Right renal cortex interstitium (tissue), 3 donors: Measurements from ENCODE around the gene RNASE8. TPM values are rescaled to one million over a fixed set of nuclear protein-coding genes. Genes with fewer than 3 reads are reported as not detected.
A peak's percentile ranks its signal among the peaks of the same experiment; 100 is the strongest.

Source experiments
- DNase-seq, 3 donors: peaks; one replicate each; pipeline ENCODE4 v3.0.0-alpha.2; 2013; ENCODE audit warnings: low read depth in 3 of 3, low spot score in 2 of 3
- polyA plus RNA-seq, 3 donors: library from polyadenylated mRNA; unstranded; fragments of 120-200 nt; gene quantifications; one replicate each; pipeline ENCODE4 v1.2.1, GENCODE V29; 2013; ENCODE audit not compliant: insufficient read length in 3 of 3

RNASE8 gene
- polyA plus RNA-seq, 3 donors, result not detected

- DNase-seq, result peak in 2 of 3 donors; percentile 83 to 85
Observed at GRCh38 chr14:21071225-21072030, 13.8 kb downstream of the RNASE8 start.

DNA sequence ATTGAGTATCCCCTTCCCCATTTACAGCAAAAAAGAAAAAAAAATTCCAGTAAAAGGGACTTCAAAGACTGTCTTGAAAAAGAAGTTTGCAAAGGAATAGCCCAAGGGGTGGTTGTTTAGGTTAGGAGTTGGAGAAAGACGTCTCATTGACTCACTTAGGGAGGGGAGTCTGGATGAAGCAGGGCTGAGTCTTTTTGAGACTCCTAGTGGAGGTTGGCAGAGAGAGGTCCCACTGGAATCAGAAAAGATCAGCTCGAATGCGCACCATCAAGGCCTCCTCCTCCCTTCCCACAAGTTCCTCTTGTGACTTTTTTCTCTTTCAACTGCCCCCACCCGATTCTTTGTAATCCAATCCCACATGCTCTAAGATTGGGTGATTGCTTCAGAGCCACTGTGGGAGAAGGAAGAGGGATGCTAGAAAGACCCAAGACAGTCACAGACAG, 14.4 kb downstream of the RNASE8 start:
- DNase-seq, result no peak

DNA sequence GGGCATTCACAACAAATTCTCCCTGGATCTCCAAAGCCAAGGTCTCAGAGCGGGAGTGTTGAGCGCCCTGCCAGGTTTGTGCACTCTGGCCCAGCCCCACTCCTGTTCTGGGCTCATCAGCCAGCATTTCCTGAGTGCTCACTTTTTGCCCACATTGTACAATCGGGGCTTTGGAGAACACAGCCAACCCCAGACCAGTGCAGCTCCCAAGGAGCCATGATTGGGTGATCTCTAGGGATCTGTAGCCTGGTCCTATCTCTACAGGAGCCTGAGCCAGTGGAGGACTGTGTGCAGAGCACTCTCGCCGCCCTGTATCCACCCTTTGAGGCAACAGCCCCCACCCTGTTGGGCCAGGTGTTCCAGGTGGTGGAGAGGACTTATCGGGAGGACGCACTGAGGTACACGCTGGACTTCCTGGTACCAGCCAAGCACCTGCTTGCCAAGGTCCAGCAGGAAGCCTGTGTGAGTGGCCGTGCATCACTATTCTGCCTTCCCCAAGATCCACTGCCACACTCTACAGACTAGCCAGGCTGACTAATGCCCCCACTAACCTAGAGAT, 15.2 kb downstream of the RNASE8 start:
- no peak for DNase-seq

GRCh38 chr14:21073921-21074320, 16.3 kb downstream of the RNASE8 start:
- DNase-seq, result no peak

DNA sequence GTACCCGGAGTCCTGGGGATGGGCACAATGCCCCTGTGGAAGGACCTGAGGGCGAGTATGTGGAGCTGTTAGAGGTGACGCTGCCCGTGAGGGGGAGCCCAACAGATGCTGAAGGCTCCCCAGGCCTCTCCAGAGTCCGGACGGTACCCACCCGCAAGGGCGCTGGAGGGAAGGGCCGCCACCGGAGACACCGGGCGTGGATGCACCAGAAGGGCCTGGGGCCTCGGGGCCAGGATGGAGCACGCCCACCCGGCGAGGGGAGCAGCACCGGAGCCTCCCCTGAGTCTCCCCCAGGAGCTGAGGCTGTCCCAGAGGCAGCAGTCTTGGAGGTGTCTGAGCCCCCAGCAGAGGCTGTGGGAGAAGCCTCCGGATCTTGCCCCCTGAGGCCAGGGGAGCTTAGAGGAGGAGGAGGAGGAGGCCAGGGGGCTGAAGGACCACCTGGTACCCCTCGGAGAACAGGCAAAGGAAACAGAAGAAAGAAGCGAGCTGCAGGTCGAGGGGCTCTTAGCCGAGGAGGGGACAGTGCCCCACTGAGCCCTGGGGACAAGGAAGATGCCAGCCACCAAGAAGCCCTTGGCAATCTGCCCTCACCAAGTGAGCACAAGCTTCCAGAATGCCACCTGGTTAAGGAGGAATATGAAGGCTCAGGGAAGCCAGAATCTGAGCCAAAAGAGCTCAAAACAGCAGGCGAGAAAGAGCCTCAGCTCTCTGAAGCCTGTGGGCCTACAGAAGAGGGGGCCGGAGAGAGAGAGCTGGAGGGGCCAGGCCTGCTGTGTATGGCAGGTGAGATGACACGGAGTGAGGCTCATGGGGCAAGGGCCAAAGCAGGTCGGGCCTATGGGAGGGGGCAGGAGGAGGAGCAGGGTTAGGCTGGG, 17.0 kb downstream of the RNASE8 start:
- DNase-seq, result no peak

DNA sequence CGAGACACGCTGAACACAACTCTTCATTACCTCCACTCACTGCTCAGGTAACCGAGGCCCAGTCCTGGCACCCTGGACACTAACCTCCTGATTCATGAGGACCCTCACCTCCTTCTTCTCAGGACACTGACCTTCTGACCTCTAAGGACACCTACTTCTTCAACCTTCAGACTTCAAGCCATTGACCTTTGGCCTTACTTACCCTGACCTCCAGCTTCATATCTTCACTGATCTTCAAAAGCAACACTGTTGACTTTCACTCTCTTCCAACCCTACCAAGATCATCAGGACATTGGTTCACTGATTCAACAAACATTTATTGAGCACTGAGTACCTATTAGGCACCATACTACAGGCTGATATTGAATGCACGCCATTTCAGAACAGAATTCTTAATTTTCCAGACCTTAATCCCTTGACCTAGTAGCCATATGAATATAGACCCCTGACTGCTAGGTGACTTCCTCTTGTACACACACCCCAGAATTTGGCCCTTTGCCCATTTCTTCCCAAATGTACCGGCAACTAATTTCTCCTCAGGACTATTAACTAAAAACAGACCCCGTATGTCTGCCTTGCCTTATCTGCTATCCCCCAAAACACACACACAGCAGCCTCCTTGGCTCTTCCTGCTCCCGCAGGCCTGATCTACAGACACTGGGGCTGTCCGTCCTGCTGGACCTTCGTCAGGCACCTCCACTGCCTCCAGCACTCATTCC, 18.3 kb downstream of the RNASE8 start:
- no peak for DNase-seq

GRCh38 chr14:21077672-21078071, 20.1 kb downstream of the RNASE8 start:
- no peak for DNase-seq

DNA sequence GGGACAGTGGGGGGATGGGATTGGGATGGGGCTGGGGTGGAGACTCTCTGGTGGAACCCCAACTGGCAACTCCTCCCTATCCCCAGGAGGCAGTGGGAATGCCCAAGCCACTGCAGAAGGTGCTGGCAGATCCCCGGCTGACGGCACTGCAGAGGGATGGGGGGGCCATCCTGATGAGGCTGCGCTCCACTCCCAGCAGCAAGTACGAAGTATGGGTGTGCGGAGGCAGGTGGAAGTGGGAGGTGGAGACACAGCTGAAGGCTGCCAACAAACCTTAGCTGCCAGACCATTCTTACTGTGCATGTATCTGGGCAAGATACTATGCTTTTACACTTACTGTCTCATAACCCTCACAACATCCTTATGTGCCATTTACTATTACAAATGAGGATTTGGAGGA, 20.7 kb downstream of the RNASE8 start:
- DNase-seq, result no peak

GRCh38 chr14:21078726-21079125, 21.1 kb downstream of the RNASE8 start:
- DNase-seq, result no peak

DNA sequence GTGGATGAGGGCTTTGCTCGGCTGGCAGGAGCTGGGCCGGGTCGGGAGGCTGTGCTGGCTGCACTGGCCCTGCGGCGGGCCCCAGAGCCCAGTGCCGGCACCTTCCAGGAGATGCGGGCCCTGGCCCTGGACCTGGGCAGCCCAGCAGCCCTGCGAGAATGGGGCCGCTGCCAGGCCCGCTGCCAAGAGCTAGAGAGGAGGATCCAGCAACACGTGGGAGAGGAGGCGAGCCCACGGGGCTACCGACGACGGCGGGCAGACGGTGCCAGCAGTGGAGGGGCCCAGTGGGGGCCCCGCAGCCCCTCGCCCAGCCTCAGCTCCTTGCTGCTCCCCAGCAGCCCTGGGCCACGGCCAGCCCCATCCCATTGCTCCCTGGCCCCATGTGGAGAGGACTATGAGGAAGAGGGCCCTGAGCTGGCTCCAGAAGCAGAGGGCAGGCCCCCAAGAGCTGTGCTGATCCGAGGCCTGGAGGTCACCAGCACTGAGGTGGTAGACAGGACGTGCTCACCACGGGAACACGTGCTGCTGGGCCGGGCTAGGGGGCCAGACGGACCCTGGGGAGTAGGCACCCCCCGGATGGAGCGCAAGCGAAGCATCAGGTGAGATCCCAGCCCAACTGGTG, 24.0 kb downstream of the RNASE8 start:
- DNase-seq, result no peak

DNA sequence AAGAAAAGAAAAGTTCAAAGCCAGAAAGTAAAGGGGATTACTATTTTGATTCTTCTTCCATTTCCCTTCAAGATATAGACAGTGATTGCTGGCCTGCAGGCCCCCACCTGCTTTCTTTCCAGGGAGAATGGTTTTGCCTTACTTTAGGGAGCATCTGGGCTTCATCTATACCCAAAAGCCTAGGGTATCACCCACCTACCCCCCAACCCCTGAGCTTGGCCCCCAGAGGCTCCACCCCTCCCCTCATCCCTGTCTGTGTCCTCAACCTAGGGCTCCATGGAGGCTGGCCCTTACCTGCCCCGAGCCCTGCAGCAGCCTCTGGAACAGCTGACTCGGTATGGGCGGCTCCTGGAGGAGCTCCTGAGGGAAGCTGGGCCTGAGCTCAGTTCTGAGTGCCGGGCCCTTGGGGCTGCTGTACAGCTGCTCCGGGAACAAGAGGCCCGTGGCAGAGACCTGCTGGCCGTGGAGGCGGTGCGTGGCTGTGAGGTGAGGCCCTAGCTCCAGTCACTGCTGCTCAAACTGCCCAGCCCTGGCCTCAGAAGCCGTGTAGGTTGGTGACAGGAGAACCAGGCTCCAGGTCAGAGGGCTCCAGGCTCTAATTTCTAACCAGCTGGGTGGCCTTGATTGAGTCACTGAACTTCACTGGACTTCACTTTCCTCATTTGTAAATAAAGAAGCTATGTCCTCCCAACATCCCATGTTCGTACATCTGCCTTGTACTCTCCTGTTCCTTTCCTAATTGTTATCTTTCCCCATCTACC, 26.1 kb downstream of the RNASE8 start:
- no peak for DNase-seq

DNA sequence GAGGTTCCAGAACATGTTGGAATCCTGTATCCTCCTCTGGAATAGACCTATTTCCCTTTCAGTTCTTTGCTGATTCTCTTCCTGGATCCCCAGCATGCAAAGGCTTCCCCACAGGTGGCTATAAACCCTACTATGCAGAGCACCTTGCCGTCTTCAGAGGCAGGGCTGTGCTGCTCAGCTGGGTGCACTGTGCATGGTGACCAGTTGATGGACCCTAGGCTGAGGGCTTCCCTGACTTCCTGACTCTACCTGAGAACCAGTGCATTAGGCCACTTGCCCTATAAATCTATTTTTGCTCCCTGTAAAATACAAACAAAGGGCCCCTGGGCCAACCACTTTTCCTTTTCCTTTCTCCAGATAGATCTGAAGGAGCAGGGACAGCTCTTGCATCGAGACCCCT, 26.8 kb downstream of the RNASE8 start:
- DNase-seq, result no peak

DNA sequence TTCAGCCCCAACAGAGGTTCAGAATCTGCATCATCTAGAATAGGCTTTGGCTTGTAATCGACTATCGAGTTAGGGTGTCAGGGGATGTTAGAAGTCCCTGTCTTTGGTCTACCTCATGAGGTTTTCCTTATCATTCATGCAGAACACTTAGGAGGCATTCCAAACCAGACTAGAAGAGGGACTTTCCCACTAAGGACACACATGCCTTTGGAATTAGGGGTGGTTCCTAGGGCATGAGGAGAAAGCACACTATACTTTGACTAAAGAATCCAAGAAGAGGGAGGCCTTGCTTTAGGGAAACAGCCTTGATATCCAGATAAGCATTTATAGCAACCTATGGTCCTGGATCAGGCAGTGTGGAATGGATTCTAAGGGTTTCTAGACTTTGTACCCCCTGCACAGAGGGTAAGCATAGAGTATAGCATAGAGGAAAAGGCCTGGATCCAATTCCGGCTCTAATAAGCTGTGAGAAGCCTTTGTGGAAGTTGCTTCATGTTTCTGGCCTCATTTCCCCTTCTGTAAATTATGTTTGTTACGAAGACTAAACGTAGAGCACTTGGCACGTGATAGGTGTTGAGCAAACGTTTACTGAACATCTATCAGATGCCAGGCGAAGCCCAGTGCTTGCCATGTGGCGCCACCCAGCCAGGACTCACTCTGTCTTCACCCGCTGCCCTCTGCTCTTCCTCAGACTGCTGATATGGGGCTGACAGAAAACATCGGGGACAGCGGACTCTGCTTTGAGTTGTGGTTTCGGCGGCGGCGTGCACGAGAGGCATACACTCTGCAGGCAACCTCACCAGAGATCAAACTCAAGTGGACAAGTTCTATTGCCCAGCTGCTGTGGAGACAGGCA, 27.6 kb downstream of the RNASE8 start:
- no peak for DNase-seq

- no peak for DNase-seq
Observed at GRCh38 chr14:21086908-21087293, 29.3 kb downstream of the RNASE8 start.

GRCh38 chr14:21087294-21088091, 29.9 kb downstream of the RNASE8 start:
- no peak for DNase-seq

- DNase-seq, result no peak
Observed at GRCh38 chr14:21088687-21089086, 31.1 kb downstream of the RNASE8 start.

GRCh38 chr14:21089271-21089670, 31.6 kb downstream of the RNASE8 start:
- no peak for DNase-seq

- DNase-seq, result no peak
Observed at GRCh38 chr14:21089877-21090193, 32.2 kb downstream of the RNASE8 start.
